ENCODE measurements around the gene CTR9.

DNA sequence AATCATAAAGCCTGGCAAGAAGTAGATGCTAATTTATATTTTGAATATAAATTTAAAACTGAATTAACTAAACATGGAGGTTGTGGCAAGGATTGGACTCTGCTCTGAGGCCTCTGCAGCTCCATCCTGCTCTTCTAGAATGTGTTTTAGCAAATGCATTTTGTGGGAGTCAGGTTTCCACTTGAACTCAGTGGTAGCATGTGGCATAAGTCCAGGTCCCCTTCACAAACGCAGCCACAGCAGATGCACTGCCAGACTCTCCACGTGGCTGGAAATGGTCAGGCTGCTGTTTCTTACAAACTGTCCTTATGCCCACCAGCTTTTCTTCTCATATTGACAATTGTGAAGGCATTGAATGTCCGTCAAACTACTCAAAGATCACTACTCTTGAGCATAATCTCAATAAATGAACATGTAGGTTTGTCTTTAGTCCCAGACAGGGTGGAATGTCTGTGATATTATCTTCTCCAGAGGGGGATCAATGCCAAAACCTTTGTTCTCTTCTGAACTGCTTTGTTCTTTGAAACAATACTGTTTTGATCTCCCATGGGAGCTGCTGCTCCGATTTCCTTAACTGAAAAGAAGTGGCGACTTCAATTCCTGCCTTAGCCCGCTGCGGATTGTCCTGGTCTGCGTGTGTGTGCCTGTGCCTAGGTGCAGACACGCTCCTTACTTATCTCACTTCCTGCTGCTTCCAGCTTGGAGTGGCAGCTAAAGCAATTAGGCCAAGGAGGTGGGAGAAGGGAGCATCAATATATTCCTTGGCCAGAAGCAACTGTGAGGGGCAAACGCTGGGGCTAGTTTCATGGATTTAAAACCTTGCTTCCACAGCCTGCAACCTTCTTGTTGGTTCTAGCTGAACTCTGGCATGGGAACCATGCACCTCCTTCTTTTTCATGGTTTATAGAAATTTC, 33.4 kb downstream of the CTR9 start:
- TF ChIP-seq POLR2A (IDR thresholded peaks at IDR 0.05) (no peak), POLR2AphosphoS5 (IDR thresholded peaks at IDR 0.05) (no peak)
- TF ChIP-seq, protein P1, sequence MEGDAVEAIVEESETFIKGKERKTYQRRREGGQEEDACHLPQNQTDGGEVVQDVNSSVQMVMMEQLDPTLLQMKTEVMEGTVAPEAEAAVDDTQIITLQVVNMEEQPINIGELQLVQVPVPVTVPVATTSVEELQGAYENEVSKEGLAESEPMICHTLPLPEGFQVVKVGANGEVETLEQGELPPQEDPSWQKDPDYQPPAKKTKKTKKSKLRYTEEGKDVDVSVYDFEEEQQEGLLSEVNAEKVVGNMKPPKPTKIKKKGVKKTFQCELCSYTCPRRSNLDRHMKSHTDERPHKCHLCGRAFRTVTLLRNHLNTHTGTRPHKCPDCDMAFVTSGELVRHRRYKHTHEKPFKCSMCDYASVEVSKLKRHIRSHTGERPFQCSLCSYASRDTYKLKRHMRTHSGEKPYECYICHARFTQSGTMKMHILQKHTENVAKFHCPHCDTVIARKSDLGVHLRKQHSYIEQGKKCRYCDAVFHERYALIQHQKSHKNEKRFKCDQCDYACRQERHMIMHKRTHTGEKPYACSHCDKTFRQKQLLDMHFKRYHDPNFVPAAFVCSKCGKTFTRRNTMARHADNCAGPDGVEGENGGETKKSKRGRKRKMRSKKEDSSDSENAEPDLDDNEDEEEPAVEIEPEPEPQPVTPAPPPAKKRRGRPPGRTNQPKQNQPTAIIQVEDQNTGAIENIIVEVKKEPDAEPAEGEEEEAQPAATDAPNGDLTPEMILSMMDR (IDR thresholded peaks at IDR 0.05) = no peak

Measured in suprapubic skin (tissue), 4 donors.